Panc1 (cell line): ENCODE data around the gene CHAC1. TPM values are rescaled to one million over a fixed set of nuclear protein-coding genes. Genes with fewer than 3 reads are reported as not detected.

Source experiments
- ATAC-seq: fragments of 200-7000 bp; cut with Tn5 transposase; 2 replicates; pipeline ENCODE4 v1.9.1; 2020; ENCODE audit warnings: mild to moderate bottlenecking, moderate library complexity
- BruUV-seq: library from RNA; stranded (reverse); fragments of 400-500 nt; replicated peaks from 2 replicates; lab custom pipeline; 2021; lab: Mats Ljungman, UMichigan
- CTCF ChIA-PET: fragments of 300-600 bp; sonication (Branson Sonifier 250); formaldehyde crosslinking; loops from one replicate; lab custom pipeline; 2022; ENCODE audit warnings: antibody characterized with exemption; lab: Charles Lee
- POLR2A ChIA-PET: fragments of 300-600 bp; sonication (Branson Sonifier 250); formaldehyde crosslinking; loops from one replicate; lab custom pipeline; 2022; ENCODE audit warnings: antibody characterized with exemption; lab: Charles Lee
- DNase-seq: peaks from one replicate; pipeline ENCODE4 v3.0.0-alpha.2; 2010; ENCODE audit warnings: low read depth, low spot score
- H3K27ac ChIP-seq: 2 replicates; pipeline ENCODE4 v1.5.1; 2011; ENCODE audit warnings: mild to moderate bottlenecking, low read length, inconsistent platforms
- H3K27me3 ChIP-seq: fragments of 200-500 bp; sonication (Bioruptor generic); 2 replicates; pipeline ENCODE4 v1.6.0; 2014; ENCODE audit warnings: low read length, inconsistent platforms; ENCODE audit not compliant: control insufficient read depth, insufficient read depth
- H3K36me3 ChIP-seq: fragments of 200-500 bp; sonication (Bioruptor generic); 2 replicates; pipeline ENCODE4 v1.5.1; 2014; ENCODE audit warnings: inconsistent platforms, mild to moderate bottlenecking, low read length, moderate library complexity; ENCODE audit not compliant: control insufficient read depth, insufficient read depth
- H3K4me1 ChIP-seq: 2 replicates; pipeline ENCODE4 v1.5.1; 2011; ENCODE audit warnings: inconsistent platforms, mild to moderate bottlenecking, low read length, moderate library complexity; ENCODE audit not compliant: control insufficient read depth, insufficient read depth
- H3K4me3 ChIP-seq, 2 experiments: 2 replicates each; pipeline ENCODE4 v1.5.1; 2011 to 2012; ENCODE audit warnings: low read depth in 2 of 2, low read length in 2 of 2, mild to moderate bottlenecking in 2 of 2, inconsistent platforms in 1 of 2, moderate library complexity in 1 of 2
- H3K9me3 ChIP-seq: fragments of 200-500 bp; sonication (Bioruptor generic); 2 replicates; pipeline ENCODE4 v1.5.1; 2014; ENCODE audit warnings: low read depth, mild to moderate bottlenecking, inconsistent platforms, low read length, moderate library complexity; ENCODE audit not compliant: control insufficient read depth, insufficient read depth
- POLR2AphosphoS5 ChIP-seq: IDR thresholded peaks from 2 replicates; pipeline ENCODE4 v1.6.1; 2012; ENCODE audit warnings: mild to moderate bottlenecking, low read depth, low read length, moderate library complexity
- SIN3A ChIP-seq: IDR thresholded peaks from 2 replicates; pipeline ENCODE4 v1.6.1; 2012; ENCODE audit warnings: low read depth, mild to moderate bottlenecking, low read length, moderate library complexity, borderline replicate concordance; ENCODE audit not compliant: insufficient read depth
- TCF7L2 ChIP-seq: IDR thresholded peaks from 2 replicates; pipeline ENCODE4 v1.6.1; 2011; ENCODE audit warnings: mild to moderate bottlenecking, low read depth, low read length, inconsistent platforms
- in situ Hi-C: cut with HindIII; loops from 2 replicates; pipeline ENCODE4 v1.10.0; 2016; ENCODE audit warnings: low sequenced_read_pairs, low pct_unique_long_range_greater_than_20kb
- intact Hi-C: fragments of 100-400 bp; cut with micrococcal nuclease; formaldehyde crosslinking; loops from one replicate; pipeline ENCODE4 v1.10.0; 2022; ENCODE audit not compliant: unreplicated experiment
- total RNA-seq: library from RNA; stranded (reverse); gene quantifications from one replicate; pipeline ENCODE4 v1.2.1, GENCODE V29; 2021; ENCODE audit not compliant: unreplicated experiment
- TF ChIP-seq, protein P1 (sequence below): fragments of 450-650 bp; IDR thresholded peaks from 2 replicates; pipeline ENCODE4 v1.5.1; 2017; ENCODE audit warnings: mild to moderate bottlenecking
- TF ChIP-seq, protein P2 (sequence below), 2 experiments: IDR thresholded peaks; 2 replicates each; pipeline ENCODE4 v1.6.1; 2011 to 2012; ENCODE audit warnings: low read depth in 2 of 2, control low read depth in 1 of 2, low read length in 1 of 2, mild to moderate bottlenecking in 1 of 2, moderate library complexity in 1 of 2; ENCODE audit not compliant: insufficient read depth in 1 of 2

Gene CHAC1
- total RNA-seq, 1 experiment from 2014 or later: 15.5 TPM

DNA sequence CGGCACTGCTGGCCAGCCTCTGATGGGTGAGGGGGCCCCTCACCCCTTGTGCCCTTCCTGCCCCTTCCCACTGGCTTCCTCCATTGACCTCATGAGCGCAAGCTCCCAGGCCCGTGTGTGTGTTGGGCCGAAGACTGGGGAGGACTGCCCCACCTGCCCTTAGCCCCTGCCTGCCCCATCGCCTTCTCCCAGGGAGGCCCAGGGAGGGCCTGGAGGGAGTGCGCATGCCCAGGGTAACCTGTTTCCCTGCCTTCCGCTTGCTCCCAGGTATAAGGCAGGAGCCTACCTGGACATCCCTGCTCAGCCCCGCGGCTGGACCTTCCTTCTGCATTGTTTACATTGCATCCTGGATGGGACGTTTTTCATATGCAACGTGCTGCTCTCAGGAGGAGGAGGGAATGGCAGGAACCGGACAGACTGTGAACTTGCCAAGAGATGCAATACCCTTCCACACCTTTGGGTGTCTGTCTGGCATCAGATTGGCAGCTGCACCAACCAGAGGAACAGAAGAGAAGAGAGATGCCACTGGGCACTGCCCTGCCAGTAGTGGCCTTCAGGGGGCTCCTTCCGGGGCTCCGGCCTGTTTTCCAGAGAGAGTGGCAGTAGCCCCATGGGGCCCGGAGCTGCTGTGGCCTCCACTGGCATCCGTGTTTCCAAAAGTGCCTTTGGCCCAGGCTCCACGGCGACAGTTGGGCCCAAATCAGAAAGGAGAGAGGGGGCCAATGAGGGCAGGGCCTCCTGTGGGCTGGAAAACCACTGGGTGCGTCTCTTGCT is 15.3 kb upstream of the CHAC1 start:
- DNase-seq (no peak), ATAC-seq (peak; percentile 49; the same call in 1 of the 2 replicates)
- intact Hi-C loops: no loop called here
- TF ChIP-seq TCF7L2: no peak
- TF ChIP-seq, protein P1, sequence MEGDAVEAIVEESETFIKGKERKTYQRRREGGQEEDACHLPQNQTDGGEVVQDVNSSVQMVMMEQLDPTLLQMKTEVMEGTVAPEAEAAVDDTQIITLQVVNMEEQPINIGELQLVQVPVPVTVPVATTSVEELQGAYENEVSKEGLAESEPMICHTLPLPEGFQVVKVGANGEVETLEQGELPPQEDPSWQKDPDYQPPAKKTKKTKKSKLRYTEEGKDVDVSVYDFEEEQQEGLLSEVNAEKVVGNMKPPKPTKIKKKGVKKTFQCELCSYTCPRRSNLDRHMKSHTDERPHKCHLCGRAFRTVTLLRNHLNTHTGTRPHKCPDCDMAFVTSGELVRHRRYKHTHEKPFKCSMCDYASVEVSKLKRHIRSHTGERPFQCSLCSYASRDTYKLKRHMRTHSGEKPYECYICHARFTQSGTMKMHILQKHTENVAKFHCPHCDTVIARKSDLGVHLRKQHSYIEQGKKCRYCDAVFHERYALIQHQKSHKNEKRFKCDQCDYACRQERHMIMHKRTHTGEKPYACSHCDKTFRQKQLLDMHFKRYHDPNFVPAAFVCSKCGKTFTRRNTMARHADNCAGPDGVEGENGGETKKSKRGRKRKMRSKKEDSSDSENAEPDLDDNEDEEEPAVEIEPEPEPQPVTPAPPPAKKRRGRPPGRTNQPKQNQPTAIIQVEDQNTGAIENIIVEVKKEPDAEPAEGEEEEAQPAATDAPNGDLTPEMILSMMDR: peak; percentile 74
- ChIA-PET CTCF (interaction anchor here (0.6 kb wide), 1 partner anchor 33 kb away, joined by 4 read pairs; no protein-coding TSS in a partner anchor), POLR2A (interaction anchor here (0.5 kb wide), 1 partner anchor 70 kb away, joined by 3 read pairs; no protein-coding TSS in a partner anchor)
- Histone ChIP-seq H3K9me3 (no peaks in the 10 kb centered on the region), H3K27ac (no peak overlapping the region), H3K27me3 (no peaks in the 10 kb centered on the region), H3K4me3 (no peak overlapping the region), H3K4me1 (peaks cover 19% of the 10 kb centered on the region), H3K36me3 (no peaks in the 10 kb centered on the region)
- in situ Hi-C loops: no loop called here
- no TSS peak for BruUV-seq

DNA sequence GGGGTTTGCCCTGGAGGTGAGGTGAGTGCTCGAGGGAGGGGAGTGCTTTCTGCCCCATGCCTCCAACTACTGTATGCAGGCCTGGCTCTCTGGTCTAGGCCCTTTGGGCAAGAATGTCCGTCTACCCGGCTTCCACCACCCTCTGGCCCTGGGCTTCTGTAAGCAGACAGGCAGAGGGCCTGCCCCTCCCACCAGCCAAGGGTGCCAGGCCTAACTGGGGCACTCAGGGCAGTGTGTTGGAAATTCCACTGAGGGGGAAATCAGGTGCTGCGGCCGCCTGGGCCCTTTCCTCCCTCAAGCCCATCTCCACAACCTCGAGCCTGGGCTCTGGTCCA is 14.8 kb upstream of the CHAC1 start:
- BruUV-seq: no TSS peak
- no peak overlapping the region for H3K27ac ChIP-seq
- DNase-seq (no peak), ATAC-seq (no peak)
- in situ Hi-C loops: no loop called here
- intact Hi-C loops: no loop called here
- H3K27me3 ChIP-seq: no peaks in the 10 kb centered on the region
- CTCF ChIA-PET: no interaction called here
- H3K9me3 ChIP-seq: no peaks in the 10 kb centered on the region
- POLR2A ChIA-PET: interaction anchor here (0.5 kb wide), 1 partner anchor 69 kb away, joined by 3 read pairs; no protein-coding TSS in a partner anchor
- H3K4me3 ChIP-seq: no peak overlapping the region
- H3K4me1 ChIP-seq: peaks cover 19% of the 10 kb centered on the region
- H3K36me3 ChIP-seq: no peaks in the 10 kb centered on the region
- TF ChIP-seq, protein P2, sequence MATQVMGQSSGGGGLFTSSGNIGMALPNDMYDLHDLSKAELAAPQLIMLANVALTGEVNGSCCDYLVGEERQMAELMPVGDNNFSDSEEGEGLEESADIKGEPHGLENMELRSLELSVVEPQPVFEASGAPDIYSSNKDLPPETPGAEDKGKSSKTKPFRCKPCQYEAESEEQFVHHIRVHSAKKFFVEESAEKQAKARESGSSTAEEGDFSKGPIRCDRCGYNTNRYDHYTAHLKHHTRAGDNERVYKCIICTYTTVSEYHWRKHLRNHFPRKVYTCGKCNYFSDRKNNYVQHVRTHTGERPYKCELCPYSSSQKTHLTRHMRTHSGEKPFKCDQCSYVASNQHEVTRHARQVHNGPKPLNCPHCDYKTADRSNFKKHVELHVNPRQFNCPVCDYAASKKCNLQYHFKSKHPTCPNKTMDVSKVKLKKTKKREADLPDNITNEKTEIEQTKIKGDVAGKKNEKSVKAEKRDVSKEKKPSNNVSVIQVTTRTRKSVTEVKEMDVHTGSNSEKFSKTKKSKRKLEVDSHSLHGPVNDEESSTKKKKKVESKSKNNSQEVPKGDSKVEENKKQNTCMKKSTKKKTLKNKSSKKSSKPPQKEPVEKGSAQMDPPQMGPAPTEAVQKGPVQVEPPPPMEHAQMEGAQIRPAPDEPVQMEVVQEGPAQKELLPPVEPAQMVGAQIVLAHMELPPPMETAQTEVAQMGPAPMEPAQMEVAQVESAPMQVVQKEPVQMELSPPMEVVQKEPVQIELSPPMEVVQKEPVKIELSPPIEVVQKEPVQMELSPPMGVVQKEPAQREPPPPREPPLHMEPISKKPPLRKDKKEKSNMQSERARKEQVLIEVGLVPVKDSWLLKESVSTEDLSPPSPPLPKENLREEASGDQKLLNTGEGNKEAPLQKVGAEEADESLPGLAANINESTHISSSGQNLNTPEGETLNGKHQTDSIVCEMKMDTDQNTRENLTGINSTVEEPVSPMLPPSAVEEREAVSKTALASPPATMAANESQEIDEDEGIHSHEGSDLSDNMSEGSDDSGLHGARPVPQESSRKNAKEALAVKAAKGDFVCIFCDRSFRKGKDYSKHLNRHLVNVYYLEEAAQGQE (IDR thresholded peaks at IDR 0.05; ENCODE audit: insufficient read depth in 1 of 2, low read depth in 2 of 2, low read length in 1 of 2): no peak
- no peak for TF ChIP-seq TCF7L2
- TF ChIP-seq, protein P1: no peak
- TF ChIP-seq SIN3A: no peak
- no peak for TF ChIP-seq POLR2AphosphoS5
